ENCODE data around the gene EIF3I. TPM values are rescaled to one million over a fixed set of nuclear protein-coding genes. Genes with fewer than 3 reads are reported as not detected.
A peak's percentile ranks its signal among the peaks of the same experiment; 100 is the strongest.

The EIF3I gene
- total and polyA plus RNA-seq, 2 of the 13 experiments (the other 11 are each of a cell fraction or from before 2014, with no cell fraction given), result 210 to 223 TPM

DNA sequence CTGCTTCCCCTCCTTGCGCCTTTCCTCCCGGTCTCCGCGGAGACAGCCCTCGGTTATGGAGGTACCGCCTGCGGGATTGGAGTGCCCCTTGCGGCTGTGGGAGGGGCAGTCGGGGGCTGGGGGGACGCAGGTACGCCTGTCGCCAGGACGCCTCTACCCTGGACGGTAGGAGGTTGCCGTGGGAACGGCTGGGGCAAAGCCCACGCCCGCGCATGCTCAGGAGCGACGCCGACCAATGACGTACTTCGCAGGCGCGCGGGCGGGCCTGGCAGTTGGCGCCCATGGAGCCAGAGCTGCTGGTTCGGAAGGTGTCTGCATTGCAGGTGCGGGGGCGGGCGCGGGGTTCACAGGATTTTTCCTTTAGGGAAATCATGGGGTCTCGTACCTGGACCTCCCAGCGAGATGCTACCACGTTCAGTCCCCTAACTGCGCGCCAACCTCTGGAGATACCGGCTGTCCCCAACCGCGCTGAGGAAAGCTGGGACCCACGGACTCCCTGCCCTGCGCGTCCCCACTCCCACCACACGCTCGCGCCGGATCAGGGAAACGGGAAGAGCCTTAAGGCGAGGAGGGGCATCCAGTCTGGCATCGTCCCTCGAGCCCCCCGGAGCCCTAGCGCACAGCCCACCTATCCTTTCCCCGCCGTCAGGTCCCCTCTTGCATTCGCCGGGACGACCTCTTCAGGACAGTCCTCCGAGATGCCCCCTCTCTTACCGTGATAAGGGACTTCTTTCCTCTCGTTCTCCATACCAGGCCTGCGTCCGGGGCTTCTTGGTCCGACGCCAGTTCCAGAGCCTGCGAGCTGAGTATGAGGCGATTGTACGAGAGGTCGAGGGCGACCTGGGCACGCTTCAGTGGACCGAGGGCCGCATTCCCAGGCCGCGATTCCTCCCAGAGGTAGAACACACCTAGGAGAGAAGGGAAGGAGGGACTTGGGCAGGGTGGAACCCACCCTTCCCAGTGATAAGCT is 16.5 kb upstream of the EIF3I start, which contains the start of gene IQCC (continued):
- TF ChIP-seq NPAS2 (CRISPR knock-in tag; IDR thresholded peaks at IDR 0.05; ENCODE audit: borderline replicate concordance) (no peak), PHF8 (CRISPR knock-in tag; IDR thresholded peaks at IDR 0.05) (peak; percentile 70; the same call in 1 of the 2 replicates), GATAD1 (CRISPR knock-in tag; IDR thresholded peaks at IDR 0.05) (peak; percentile 95), ATRX (CRISPR knock-in tag; IDR thresholded peaks at IDR 0.05; ENCODE audit: borderline replicate concordance) (no peak), ZSCAN31 (CRISPR knock-in tag; IDR thresholded peaks at IDR 0.05; ENCODE audit: low read depth) (no peak), SRSF4 (IDR thresholded peaks at IDR 0.05; ENCODE audit: low read depth, low read length, poor library complexity, severe bottlenecking) (no peak), POLR2A (IDR thresholded peaks at IDR 0.05; ENCODE audit: insufficient read depth in 1 of 2, low read depth in 2 of 2, low read length in 2 of 2) (peak; percentile 64 to 78), ATM (IDR thresholded peaks at IDR 0.05; ENCODE audit: borderline replicate concordance) (no peak), NFRKB (IDR thresholded peaks at IDR 0.05) (no peak), ZNF33B (CRISPR knock-in tag; IDR thresholded peaks at IDR 0.05) (0 out of 2 replicates have a peak, but pooled peaks have one; percentile 42), NCOR1 (IDR thresholded peaks at IDR 0.05; ENCODE audit: borderline replicate concordance, low read length) (no peak), RBFOX2 (IDR thresholded peaks at IDR 0.05; ENCODE audit: low read depth, low read length) (peak; percentile 75), CC2D1A (CRISPR knock-in tag; IDR thresholded peaks at IDR 0.05) (no peak), HMG20B (CRISPR knock-in tag; conservative IDR thresholded peaks at IDR 0.05) (no peak), ATF7 (IDR thresholded peaks at IDR 0.05) (no peak), ATF7 (CRISPR knock-in tag; IDR thresholded peaks at IDR 0.05) (0 out of 2 replicates have a peak, but pooled peaks have one; percentile 23), ZC3H4 (CRISPR knock-in tag; IDR thresholded peaks at IDR 0.05; ENCODE audit: borderline replicate concordance) (no peak), TEAD3 (CRISPR knock-in tag; optimal IDR thresholded peaks at IDR 0.05; ENCODE audit: borderline replicate concordance) (peak; percentile 53), MAF1 (CRISPR knock-in tag; IDR thresholded peaks at IDR 0.05; ENCODE audit: borderline replicate concordance) (no peak), TP53 (CRISPR knock-in tag; conservative IDR thresholded peaks at IDR 0.05) (no peak), NFIB (CRISPR knock-in tag; IDR thresholded peaks at IDR 0.05; ENCODE audit: borderline replicate concordance) (no peak), ZNF337 (CRISPR knock-in tag; IDR thresholded peaks at IDR 0.05; ENCODE audit: borderline replicate concordance, low read depth) (no peak), ZNF7 (CRISPR knock-in tag; IDR thresholded peaks at IDR 0.05) (no peak), RBM39 (IDR thresholded peaks at IDR 0.05; ENCODE audit: low read depth, low read length, poor library complexity, severe bottlenecking) (no peak), CBX2 (IDR thresholded peaks at IDR 0.05; ENCODE audit: low read depth, low read length) (no peak), CBX2 (CRISPR knock-in tag; IDR thresholded peaks at IDR 0.05; ENCODE audit: low read depth) (no peak), ZNF12 (CRISPR knock-in tag; IDR thresholded peaks at IDR 0.05) (no peak)
- TF ChIP-seq, protein P1, sequence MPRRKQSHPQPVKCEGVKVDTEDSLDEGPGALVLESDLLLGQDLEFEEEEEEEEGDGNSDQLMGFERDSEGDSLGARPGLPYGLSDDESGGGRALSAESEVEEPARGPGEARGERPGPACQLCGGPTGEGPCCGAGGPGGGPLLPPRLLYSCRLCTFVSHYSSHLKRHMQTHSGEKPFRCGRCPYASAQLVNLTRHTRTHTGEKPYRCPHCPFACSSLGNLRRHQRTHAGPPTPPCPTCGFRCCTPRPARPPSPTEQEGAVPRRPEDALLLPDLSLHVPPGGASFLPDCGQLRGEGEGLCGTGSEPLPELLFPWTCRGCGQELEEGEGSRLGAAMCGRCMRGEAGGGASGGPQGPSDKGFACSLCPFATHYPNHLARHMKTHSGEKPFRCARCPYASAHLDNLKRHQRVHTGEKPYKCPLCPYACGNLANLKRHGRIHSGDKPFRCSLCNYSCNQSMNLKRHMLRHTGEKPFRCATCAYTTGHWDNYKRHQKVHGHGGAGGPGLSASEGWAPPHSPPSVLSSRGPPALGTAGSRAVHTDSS (CRISPR knock-in tag; conservative IDR thresholded peaks at IDR 0.05), result no peak
- TF ChIP-seq, protein P2, sequence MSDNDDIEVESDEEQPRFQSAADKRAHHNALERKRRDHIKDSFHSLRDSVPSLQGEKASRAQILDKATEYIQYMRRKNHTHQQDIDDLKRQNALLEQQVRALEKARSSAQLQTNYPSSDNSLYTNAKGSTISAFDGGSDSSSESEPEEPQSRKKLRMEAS (IDR thresholded peaks at IDR 0.05), result peak; percentile 64; the same call in 1 of the 2 replicates
- TF ChIP-seq, protein P3, sequence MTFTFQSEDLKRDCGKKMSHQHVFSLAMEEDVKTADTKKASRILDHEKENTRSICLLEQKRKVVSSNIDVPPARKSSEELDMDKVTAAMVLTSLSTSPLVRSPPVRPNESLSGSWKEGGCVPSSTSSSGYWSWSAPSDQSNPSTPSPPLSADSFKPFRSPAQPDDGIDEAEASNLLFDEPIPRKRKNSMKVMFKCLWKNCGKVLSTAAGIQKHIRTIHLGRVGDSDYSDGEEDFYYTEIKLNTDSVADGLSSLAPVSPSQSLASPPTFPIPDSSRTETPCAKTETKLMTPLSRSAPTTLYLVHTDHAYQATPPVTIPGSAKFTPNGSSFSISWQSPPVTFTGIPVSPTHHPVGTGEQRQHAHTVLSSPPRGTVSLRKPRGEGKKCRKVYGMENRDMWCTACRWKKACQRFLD (CRISPR knock-in tag; IDR thresholded peaks at IDR 0.05; ENCODE audit: borderline replicate concordance), result 0 out of 2 replicates have a peak, but pooled peaks have one; percentile 20

All from HepG2 (cell line).